ENCODE measurements around the gene GABRG3. TPM values are rescaled to one million over a fixed set of nuclear protein-coding genes. Genes with fewer than 3 reads are reported as not detected.

GABRG3 gene
- total and polyA plus RNA-seq, 2 donors (not counting 3 experiments of a cell fraction or from before 2014, with no cell fraction given), result not detected

GRCh38 chr15:27512281-27513001 is 541.5 kb downstream of the GABRG3 start:
- Histone ChIP-seq H2AFZ (ENCODE audit: low read depth, low read length) (no peak overlapping the region), H3K79me2 (ENCODE audit: control insufficient read depth, insufficient read depth, low read length) (no peaks in the 10 kb centered on the region), H3K4me1 (ENCODE audit: control insufficient read depth, extremely low read depth, insufficient read depth, low read length) (no peaks in the 10 kb centered on the region), H3K9ac (replicated peaks; ENCODE audit: extremely low read depth, insufficient read depth, low read length) (no peak overlapping the region), H4K20me1 (replicated peaks; ENCODE audit: control insufficient read depth, extremely low read depth, insufficient read depth, low read length) (no peaks in the 10 kb centered on the region), H3K4me2 (ENCODE audit: insufficient read depth, low read length) (no peak overlapping the region), H3K36me3 (ENCODE audit: control insufficient read depth in 2 of 2, extremely low read depth in 1 of 2, insufficient read depth in 2 of 2, low read length in 2 of 2) (no peaks in the 10 kb centered on the region), H3K27ac (ENCODE audit: insufficient read depth, low read depth, low read length) (no peak overlapping the region), H3K4me3 (replicated peaks in 1 of 3; ENCODE audit: insufficient read depth in 1 of 3, low read depth in 1 of 3, low read length in 3 of 3) (no peak overlapping the region), H3K9me3 (replicated peaks; ENCODE audit: control insufficient read depth, insufficient read depth, low read length) (peaks cover 11% of the 10 kb centered on the region), H3K27me3 (ENCODE audit: control insufficient read depth in 2 of 2, insufficient read depth in 2 of 2, low read length in 2 of 2) (no peaks in the 10 kb centered on the region), H3K9me1 (replicated peaks; ENCODE audit: control insufficient read depth, extremely low read depth, insufficient read depth, low read length) (no peaks in the 10 kb centered on the region)
- CTCF ChIA-PET, result no interaction called here
- no peak for FAIRE-seq
- DNase-seq (ENCODE audit: low read depth, low spot score), result no peak
- dilution Hi-C loops (cut with MboI; ENCODE audit: extremely low pct_ligation_motif_present, low sequenced_read_pairs), result no loop called here
- POLR2A ChIA-PET, result no interaction called here
- intact Hi-C loops (cut with micrococcal nuclease), result no loop called here
- TF ChIP-seq MAX (IDR thresholded peaks at IDR 0.05; ENCODE audit: insufficient read depth, insufficient read length) (no peak), EZH2 (IDR thresholded peaks at IDR 0.05; ENCODE audit: borderline replicate concordance, low read depth, low read length, severe bottlenecking) (no peak), CTCF (IDR thresholded peaks at IDR 0.05; ENCODE audit: extremely low read depth in 1 of 2, insufficient read depth in 1 of 2, low read depth in 1 of 2, low read length in 2 of 2) (no peak), GATA2 (IDR thresholded peaks at IDR 0.05; ENCODE audit: insufficient read depth, insufficient read length, low read depth, low read length) (no peak), MYC (IDR thresholded peaks at IDR 0.05; ENCODE audit: low read depth, low read length) (no peak), FOS (IDR thresholded peaks at IDR 0.05; ENCODE audit: borderline replicate concordance, insufficient read depth, low read length) (no peak), POLR2AphosphoS5 (IDR thresholded peaks at IDR 0.05; ENCODE audit: insufficient read depth, low read depth, low read length) (no peak), JUN (IDR thresholded peaks at IDR 0.05; ENCODE audit: borderline replicate concordance, insufficient read depth, insufficient read length, low read depth) (no peak), POLR2A (IDR thresholded peaks at IDR 0.05; ENCODE audit: low read depth, low read length) (no peak)
- BruUV-seq (replicated peaks), result no TSS peak

Data from endothelial cell of umbilical vein (primary cell).